SU-DHL-6 (cell line): ENCODE results near the gene PGF.

Experiments used
- H2AFZ ChIP-seq: fragments of 200-600 bp; sonication (generic); 2 replicates; pipeline ENCODE4 v1.6.1; 2014; ENCODE audit warnings: low read depth, mild to moderate bottlenecking, moderate library complexity, mixed read lengths, antibody characterized with exemption, low read length; ENCODE audit not compliant: severe bottlenecking
- H3F3A ChIP-seq: fragments of 200-600 bp; shearing (Covaris generic); 2 replicates; pipeline ENCODE4 v1.6.0; 2016; ENCODE audit warnings: antibody characterized with exemption, mild to moderate bottlenecking; ENCODE audit not compliant: insufficient read depth
- H3K27ac ChIP-seq: fragments of 200-600 bp; sonication (generic); 2 replicates; pipeline ENCODE4 v1.5.1; 2016; ENCODE audit warnings: low read depth, mild to moderate bottlenecking, low read length, moderate library complexity, mixed read lengths
- H3K27me3 ChIP-seq: fragments of 200-600 bp; sonication (generic), shearing (Covaris generic); 2 replicates; pipeline ENCODE4 v1.6.0; 2014; ENCODE audit warnings: mild to moderate bottlenecking, low read length
- H3K36me3 ChIP-seq: fragments of 200-600 bp; sonication (generic); 2 replicates; pipeline ENCODE4 v1.6.1; 2014; ENCODE audit warnings: mild to moderate bottlenecking, low read length, mixed read lengths
- H3K4me2 ChIP-seq: fragments of 300-600, 200-600 bp; shearing (Covaris generic), sonication (generic); 2 replicates; pipeline ENCODE4 v1.6.0; 2014; ENCODE audit warnings: low read length, low read depth, mild to moderate bottlenecking; ENCODE audit not compliant: poor library complexity, severe bottlenecking
- H3K4me3 ChIP-seq: fragments of 200-600 bp; sonication (generic); 2 replicates; pipeline ENCODE4 v1.5.1; 2014; ENCODE audit warnings: antibody characterized with exemption, low read length, mild to moderate bottlenecking, mixed read lengths; ENCODE audit not compliant: insufficient read depth, poor library complexity, severe bottlenecking
- H3K79me2 ChIP-seq: fragments of 200-600 bp; sonication (generic); 2 replicates; pipeline ENCODE4 v1.6.1; 2014; ENCODE audit warnings: mild to moderate bottlenecking, low read length, moderate library complexity; ENCODE audit not compliant: insufficient read depth
- H3K9ac ChIP-seq: fragments of 200-600 bp; sonication (generic); 2 replicates; pipeline ENCODE4 v1.7.0; 2014; ENCODE audit warnings: mild to moderate bottlenecking, low read length
- H3K9me2 ChIP-seq: fragments of 200-600 bp; sonication (generic); replicated peaks from 2 replicates; pipeline ENCODE4 v1.6.1; 2014; ENCODE audit warnings: low read length; ENCODE audit not compliant: insufficient read depth
- H3K9me3 ChIP-seq: fragments of 200-600 bp; sonication (generic); 2 replicates; pipeline ENCODE4 v1.6.1; 2014; ENCODE audit warnings: low read length, mixed read lengths; ENCODE audit not compliant: insufficient read depth
- H4K20me1 ChIP-seq: fragments of 200-600 bp; sonication (generic); 2 replicates; pipeline ENCODE4 v1.6.1; 2014; ENCODE audit warnings: low read depth, mild to moderate bottlenecking, antibody characterized with exemption, low read length, moderate library complexity, mixed read lengths
- EZH2phosphoT487 ChIP-seq: fragments of 200-600 bp; sonication (generic), shearing (Covaris generic); conservative IDR thresholded peaks from 2 replicates; pipeline ENCODE4 v1.6.1; 2018; ENCODE audit warnings: mild to moderate bottlenecking, antibody characterized with exemption, low read length, moderate library complexity, mixed read lengths
- TF ChIP-seq, protein P1 (sequence below): fragments of 200-600 bp; sonication (generic); IDR thresholded peaks from one replicate; pipeline ENCODE4 v1.5.1; 2017; ENCODE audit warnings: antibody characterized with exemption, mild to moderate bottlenecking, low read length, moderate library complexity; ENCODE audit not compliant: insufficient read depth, poor library complexity, severe bottlenecking

The PGF gene

DNA sequence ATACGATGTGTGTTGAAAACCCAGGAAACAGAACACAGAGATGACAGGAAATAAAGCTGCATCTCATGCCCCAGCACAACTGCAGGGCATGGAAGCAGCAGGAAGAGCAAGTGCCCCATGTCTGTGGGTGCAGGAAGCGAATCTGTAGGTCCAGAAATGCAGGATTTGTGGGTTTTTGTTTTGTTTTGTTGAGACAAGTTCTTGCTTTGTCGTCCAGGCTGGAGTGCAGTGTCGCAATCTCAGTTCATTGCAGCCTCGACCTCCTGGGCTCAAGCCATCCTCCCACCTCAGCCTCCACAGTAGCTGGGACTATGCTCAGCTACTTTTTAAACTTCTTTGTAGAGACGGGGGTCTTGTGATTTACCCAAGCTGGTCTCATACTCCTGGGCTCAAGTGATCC, 26.2 kb downstream of the PGF start:
- no peak for TF ChIP-seq EZH2phosphoT487
- TF ChIP-seq, protein P1, sequence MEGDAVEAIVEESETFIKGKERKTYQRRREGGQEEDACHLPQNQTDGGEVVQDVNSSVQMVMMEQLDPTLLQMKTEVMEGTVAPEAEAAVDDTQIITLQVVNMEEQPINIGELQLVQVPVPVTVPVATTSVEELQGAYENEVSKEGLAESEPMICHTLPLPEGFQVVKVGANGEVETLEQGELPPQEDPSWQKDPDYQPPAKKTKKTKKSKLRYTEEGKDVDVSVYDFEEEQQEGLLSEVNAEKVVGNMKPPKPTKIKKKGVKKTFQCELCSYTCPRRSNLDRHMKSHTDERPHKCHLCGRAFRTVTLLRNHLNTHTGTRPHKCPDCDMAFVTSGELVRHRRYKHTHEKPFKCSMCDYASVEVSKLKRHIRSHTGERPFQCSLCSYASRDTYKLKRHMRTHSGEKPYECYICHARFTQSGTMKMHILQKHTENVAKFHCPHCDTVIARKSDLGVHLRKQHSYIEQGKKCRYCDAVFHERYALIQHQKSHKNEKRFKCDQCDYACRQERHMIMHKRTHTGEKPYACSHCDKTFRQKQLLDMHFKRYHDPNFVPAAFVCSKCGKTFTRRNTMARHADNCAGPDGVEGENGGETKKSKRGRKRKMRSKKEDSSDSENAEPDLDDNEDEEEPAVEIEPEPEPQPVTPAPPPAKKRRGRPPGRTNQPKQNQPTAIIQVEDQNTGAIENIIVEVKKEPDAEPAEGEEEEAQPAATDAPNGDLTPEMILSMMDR: no peak
- Histone ChIP-seq H3K36me3 (no peaks in the 10 kb centered on the region), H3K9me3 (no peaks in the 10 kb centered on the region), H3K27me3 (no peaks in the 10 kb centered on the region), H3K27ac (no peak overlapping the region), H2AFZ (no peak overlapping the region), H3F3A (no peaks in the 10 kb centered on the region), H3K4me2 (no peak overlapping the region), H3K9ac (no peak overlapping the region), H3K4me3 (no peak overlapping the region), H3K9me2 (no peaks in the 10 kb centered on the region), H3K79me2 (no peaks in the 10 kb centered on the region), H4K20me1 (no peaks in the 10 kb centered on the region)

DNA sequence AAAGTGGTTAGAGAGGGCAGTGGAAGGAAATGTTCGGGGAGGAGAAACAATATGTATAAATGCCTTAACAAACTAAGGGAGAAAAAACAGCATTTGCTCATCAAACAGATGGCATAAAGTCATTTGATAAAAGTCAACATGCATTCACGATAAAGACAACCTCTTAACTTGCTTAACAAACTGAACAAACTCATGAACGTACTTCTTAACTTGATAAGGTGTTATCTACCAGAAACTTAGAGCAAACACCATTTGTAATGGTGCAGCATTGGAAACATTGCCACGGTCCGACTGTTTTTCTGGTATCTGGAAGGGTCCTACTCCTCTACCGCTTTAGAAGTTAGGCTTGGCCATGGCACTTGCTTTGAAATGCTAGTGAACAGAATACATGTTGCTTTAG, 28.2 kb downstream of the PGF start:
- no peaks in the 10 kb centered on the region for H3K9me2 ChIP-seq
- no peaks in the 10 kb centered on the region for H4K20me1 ChIP-seq
- H3K27ac ChIP-seq: no peak overlapping the region
- no peak overlapping the region for H3K9ac ChIP-seq
- H3K4me3 ChIP-seq: no peak overlapping the region
- H3K9me3 ChIP-seq: no peaks in the 10 kb centered on the region
- TF ChIP-seq, protein P1: no peak
- TF ChIP-seq EZH2phosphoT487: no peak
- H3K4me2 ChIP-seq: no peak overlapping the region
- H3K79me2 ChIP-seq: no peaks in the 10 kb centered on the region
- H2AFZ ChIP-seq: no peak overlapping the region
- H3F3A ChIP-seq: no peaks in the 10 kb centered on the region
- H3K36me3 ChIP-seq: no peaks in the 10 kb centered on the region
- H3K27me3 ChIP-seq: no peaks in the 10 kb centered on the region

DNA sequence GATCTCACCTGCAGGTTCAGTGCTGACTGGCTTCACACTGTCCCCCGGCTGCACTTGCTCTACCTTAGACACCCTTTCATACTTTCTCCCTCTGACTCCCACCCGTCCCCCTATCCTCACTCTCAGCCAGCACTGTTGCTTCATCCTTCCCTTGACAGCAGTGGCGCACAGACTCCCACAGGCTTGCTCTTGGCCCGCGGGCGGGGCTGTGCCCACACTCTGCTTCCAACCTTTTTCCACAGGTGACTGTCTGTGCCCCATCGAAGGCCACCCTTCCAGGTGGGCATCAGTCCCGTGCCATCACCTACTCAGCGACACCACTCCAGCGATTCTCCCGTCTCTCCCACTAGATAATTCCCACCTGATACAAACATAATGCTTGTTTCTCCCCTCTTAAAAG, 31.3 kb downstream of the PGF start:
- no peaks in the 10 kb centered on the region for H3K36me3 ChIP-seq
- H3K9ac ChIP-seq: no peak overlapping the region
- no peak overlapping the region for H2AFZ ChIP-seq
- H3K27ac ChIP-seq: no peak overlapping the region
- TF ChIP-seq EZH2phosphoT487: no peak
- TF ChIP-seq, protein P1: no peak
- H3K79me2 ChIP-seq: no peaks in the 10 kb centered on the region
- H3K4me2 ChIP-seq: no peak overlapping the region
- H3K4me3 ChIP-seq: no peak overlapping the region
- no peaks in the 10 kb centered on the region for H3K9me2 ChIP-seq
- no peaks in the 10 kb centered on the region for H3F3A ChIP-seq
- H4K20me1 ChIP-seq: no peaks in the 10 kb centered on the region
- H3K9me3 ChIP-seq: no peaks in the 10 kb centered on the region
- H3K27me3 ChIP-seq: no peaks in the 10 kb centered on the region
